ENCODE results near the gene TOM1L1.

DNA sequence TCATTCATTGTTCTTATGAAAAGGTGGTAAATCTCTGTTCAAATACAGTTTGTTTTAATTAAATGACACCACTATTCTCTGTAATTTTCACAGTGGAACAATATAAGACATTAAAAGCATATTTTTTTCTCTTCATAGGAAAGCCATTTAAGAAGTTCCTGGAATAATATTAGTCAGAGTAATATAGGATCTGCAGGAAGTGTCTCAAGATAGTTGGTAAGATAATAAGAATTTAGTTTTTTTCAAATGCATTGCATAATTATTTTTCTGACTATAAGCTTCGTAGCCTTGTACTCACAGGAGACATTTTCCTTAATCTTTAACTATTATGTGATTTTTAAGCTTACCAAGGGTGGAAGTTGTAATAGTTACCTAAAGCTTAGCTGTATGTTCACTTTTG lies 84.8 kb downstream of the TOM1L1 start:
- TF ChIP-seq, protein P1, sequence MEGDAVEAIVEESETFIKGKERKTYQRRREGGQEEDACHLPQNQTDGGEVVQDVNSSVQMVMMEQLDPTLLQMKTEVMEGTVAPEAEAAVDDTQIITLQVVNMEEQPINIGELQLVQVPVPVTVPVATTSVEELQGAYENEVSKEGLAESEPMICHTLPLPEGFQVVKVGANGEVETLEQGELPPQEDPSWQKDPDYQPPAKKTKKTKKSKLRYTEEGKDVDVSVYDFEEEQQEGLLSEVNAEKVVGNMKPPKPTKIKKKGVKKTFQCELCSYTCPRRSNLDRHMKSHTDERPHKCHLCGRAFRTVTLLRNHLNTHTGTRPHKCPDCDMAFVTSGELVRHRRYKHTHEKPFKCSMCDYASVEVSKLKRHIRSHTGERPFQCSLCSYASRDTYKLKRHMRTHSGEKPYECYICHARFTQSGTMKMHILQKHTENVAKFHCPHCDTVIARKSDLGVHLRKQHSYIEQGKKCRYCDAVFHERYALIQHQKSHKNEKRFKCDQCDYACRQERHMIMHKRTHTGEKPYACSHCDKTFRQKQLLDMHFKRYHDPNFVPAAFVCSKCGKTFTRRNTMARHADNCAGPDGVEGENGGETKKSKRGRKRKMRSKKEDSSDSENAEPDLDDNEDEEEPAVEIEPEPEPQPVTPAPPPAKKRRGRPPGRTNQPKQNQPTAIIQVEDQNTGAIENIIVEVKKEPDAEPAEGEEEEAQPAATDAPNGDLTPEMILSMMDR (IDR thresholded peaks at IDR 0.05) = no peak
- TF ChIP-seq POLR2A (IDR thresholded peaks at IDR 0.05) = no peak

Measured in right lobe of liver (tissue), 4 donors.